Measurements from ENCODE around the gene MRGPRX4.

DNA sequence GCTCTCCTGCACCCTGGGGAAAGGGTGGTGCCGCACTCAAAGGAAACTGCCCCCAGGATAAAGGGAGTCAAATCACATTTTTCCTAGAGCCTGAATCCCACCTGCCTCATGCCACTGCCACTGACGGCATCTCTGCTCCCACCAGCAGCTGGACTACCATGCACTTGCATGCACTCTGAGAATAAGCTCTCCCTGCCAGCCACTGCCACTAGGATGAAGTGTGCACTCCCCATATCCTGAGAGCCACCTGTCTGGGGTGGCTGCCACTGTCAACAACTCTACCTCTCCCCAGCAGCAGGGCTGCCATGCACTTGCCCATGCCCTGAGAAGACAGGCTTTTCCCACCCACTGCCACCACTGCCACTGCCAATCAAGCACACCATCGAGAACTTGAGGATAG is 31.6 kb downstream of the MRGPRX4 start:
- no peak for TF ChIP-seq EZH2phosphoT487 (IDR thresholded peaks at IDR 0.05; ENCODE audit: borderline replicate concordance)
- TF ChIP-seq, protein P1, sequence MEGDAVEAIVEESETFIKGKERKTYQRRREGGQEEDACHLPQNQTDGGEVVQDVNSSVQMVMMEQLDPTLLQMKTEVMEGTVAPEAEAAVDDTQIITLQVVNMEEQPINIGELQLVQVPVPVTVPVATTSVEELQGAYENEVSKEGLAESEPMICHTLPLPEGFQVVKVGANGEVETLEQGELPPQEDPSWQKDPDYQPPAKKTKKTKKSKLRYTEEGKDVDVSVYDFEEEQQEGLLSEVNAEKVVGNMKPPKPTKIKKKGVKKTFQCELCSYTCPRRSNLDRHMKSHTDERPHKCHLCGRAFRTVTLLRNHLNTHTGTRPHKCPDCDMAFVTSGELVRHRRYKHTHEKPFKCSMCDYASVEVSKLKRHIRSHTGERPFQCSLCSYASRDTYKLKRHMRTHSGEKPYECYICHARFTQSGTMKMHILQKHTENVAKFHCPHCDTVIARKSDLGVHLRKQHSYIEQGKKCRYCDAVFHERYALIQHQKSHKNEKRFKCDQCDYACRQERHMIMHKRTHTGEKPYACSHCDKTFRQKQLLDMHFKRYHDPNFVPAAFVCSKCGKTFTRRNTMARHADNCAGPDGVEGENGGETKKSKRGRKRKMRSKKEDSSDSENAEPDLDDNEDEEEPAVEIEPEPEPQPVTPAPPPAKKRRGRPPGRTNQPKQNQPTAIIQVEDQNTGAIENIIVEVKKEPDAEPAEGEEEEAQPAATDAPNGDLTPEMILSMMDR (conservative IDR thresholded peaks at IDR 0.05; ENCODE audit: low read length), result no peak
